Measurements from ENCODE around the gene HSD17B4. TPM values are rescaled to one million over a fixed set of nuclear protein-coding genes. Genes with fewer than 3 reads are reported as not detected.
"Not testable (repeated sequence)": the region's sequence is repeated elsewhere in the genome, so short reads cannot be mapped to it uniquely, and the experiment has no call there.

Gene HSD17B4
- total RNA-seq, 1 donor from 2014 or later = 87.7 TPM

GRCh38 chr5:119432674-119433237 lies 19.5 kb upstream of the HSD17B4 start:
- intact Hi-C loops (cut with micrococcal nuclease) = not testable (repeated sequence)

- intact Hi-C loops (cut with micrococcal nuclease) = loop anchor here (1.0 kb wide), 4 partner anchors 23 to 447 kb away; partner anchors contain the start of genes DMXL1 and DTWD2
Observed at GRCh38 chr5:119435436-119436132, 16.7 kb upstream of the HSD17B4 start.

DNA sequence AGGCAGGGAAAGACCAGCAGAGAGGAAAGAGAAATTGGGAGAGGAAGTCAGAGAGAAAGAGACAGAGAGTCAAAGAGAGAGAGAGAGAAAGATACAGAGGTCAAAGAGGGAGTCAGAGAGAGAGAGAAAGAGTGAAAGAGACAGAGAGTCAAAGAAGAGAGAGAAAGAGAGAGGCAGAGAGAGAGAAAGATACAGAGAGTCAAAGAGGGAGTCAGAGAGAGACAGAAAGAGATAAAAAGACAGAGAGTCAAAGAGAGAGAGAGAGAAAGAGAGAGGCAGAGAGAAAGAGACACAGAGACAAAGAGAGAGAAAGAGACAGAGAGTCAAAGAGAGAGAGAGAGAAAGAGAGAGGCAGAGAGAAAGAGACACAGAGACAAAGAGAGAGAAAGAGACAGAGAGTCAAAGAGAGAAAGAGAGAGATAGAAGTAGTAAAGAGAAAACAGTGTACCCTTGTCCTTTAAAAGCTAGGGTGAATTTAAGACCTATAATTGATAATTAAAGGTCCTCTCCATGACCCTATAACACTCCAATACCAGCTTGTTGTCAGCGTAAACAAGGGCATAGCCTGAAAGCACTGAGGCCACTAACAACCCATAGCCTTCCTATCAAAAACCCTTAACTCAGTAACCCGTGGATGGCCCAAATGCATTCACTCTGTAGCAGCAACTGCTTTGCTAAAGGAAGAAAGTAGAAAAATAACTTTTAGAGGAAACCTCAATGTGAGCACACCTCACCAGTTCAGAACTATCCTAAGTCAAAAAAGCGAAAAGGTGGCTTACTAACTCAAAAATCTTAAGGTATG lies 14.3 kb upstream of the HSD17B4 start:
- intact Hi-C loops (cut with micrococcal nuclease) = not testable (repeated sequence)

DNA sequence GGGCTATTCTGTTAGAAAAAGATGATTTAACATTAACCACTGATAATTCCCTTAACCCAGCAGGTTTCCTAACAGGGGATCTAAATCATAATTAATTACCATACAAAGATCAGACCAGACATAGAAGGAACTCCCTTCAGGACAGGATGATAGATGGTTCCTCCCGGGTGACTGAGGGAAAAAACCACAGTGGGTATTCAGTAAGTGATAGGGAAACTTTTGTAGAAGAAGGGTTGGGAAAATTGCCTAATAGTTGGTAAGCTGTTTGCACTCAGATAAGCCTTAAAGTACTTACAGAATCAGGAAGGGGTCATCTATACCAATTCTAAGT lies 13.7 kb upstream of the HSD17B4 start:
- intact Hi-C loops (cut with micrococcal nuclease) = not testable (repeated sequence)

DNA sequence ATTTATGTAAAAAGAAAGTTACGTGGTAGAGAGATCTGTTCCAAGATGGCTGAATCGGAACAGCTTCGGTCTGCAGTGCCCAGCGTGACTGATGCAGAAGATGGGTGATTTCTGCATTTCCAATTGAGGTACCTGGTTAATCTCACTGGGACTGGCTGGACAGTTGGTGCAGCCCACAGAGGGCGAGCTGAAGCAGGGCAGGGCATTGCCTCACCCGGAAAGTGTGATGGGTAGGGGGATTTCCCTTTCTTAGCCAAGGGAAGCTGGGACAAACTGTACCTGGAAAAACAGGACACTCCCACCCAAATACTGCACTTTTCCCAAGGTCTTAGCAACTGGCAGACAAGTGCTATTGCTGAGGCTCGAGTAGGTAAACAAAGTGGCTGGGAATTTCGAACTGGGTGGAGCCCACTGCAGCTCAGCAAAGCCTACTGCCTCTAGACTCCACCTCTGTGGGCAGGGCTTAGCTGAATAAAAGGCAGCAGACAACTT lies 13.1 kb upstream of the HSD17B4 start:
- intact Hi-C loops (cut with micrococcal nuclease) = no loop called here

DNA sequence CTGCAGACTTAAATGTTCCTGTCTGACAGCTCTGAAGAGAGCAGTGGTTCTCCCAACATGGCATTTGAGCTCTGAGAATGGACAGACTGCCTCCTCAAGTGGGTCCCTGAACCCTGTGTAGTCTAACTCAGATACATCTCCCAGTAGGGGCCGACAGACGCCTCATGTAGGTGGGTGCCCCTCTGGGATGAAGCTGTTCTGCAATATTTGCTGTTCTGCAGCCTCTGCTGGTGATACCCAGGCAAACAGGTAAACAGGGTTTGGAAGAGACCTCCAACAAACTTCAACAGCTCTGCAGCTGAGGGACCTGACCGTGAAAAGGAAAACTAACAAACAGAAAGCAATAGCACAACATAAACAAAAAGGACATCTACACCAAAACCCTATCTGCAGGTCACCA lies 12.7 kb upstream of the HSD17B4 start:
- intact Hi-C loops (cut with micrococcal nuclease) = not testable (repeated sequence)

DNA sequence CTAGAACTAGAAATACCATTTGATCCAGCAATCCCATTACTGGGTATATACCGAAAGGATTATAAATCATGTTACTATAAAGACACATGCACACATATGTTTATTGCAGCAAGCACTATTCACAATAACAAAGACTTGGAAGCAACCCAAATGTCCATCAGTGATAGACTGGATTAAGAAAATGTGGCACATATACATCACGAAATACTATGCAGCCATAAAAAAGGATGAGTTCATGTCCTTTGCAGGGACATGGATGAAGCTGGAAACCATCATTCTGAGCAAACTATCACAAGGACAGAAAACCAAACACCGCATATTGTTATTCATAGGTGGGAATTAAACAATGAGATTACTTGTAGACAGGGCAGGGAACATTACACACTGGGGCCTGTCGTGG lies 7.7 kb upstream of the HSD17B4 start:
- intact Hi-C loops (cut with micrococcal nuclease) = not testable (repeated sequence)

GRCh38 chr5:119445544-119445943 lies 6.8 kb upstream of the HSD17B4 start:
- intact Hi-C loops (cut with micrococcal nuclease) = no loop called here

GRCh38 chr5:119449882-119450281 lies 2.4 kb upstream of the HSD17B4 start:
- intact Hi-C loops (cut with micrococcal nuclease) = loop anchor here (5.0 kb wide), 2 partner anchors 143 to 1007 kb away; no protein-coding TSS in a partner anchor

GRCh38 chr5:119450627-119451026 lies 1.7 kb upstream of the HSD17B4 start:
- intact Hi-C loops (cut with micrococcal nuclease) = loop anchor here (5.0 kb wide), 2 partner anchors 143 to 1007 kb away; no protein-coding TSS in a partner anchor

DNA sequence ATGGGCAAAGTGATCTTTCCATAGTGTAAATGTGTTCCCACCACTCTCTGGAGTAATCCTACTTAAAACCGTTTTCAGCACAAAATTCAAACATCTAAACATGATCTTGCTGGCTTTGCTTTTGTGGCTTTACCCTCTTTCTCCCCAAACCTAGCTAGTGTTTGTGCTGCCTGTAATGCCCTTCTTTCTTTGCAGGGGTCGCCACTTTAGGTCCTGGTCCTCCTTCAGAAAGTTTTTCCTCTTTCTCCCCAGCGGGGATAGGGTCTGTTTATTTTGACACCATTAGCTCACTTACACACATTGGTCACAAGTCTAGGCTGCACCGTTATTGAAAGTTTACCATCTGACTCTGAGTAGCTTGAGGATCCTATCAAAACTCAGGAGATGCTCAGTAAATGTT lies 736 bp upstream of the HSD17B4 start:
- intact Hi-C loops (cut with micrococcal nuclease) = loop anchor here (5.0 kb wide), 2 partner anchors 144 to 1006 kb away; no protein-coding TSS in a partner anchor

DNA sequence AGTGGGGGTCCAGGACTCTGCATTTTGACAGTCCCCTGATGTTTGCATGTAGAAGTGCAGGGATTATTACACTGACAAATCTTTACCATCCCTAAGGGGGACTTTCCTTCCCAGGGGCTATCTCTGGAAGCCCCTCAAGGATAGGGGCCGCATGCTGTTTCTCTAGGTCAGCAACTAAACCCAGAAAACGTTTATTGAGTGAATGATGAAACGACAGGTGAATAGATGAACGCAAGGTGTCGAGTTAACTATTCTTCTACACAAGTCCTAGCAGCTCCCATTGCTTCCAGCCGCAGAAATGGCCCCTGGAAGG lies 281 bp upstream of the HSD17B4 start:
- intact Hi-C loops (cut with micrococcal nuclease) = loop anchor here (1.0 to 5.0 kb wide), 7 partner anchors 39 to 1005 kb away; partner anchors contain the start of gene DTWD2

- intact Hi-C loops (cut with micrococcal nuclease) = loop anchor here (2.0 to 5.0 kb wide), 3 partner anchors 40 to 1004 kb away; no protein-coding TSS in a partner anchor
Observed at GRCh38 chr5:119453040-119453373, 710 bp downstream of the HSD17B4 start.

- intact Hi-C loops (cut with micrococcal nuclease) = loop anchor here (5.0 kb wide), 2 partner anchors 147 to 1003 kb away; no protein-coding TSS in a partner anchor
Observed at GRCh38 chr5:119454171-119454570, 1.9 kb downstream of the HSD17B4 start.

- intact Hi-C loops (cut with micrococcal nuclease) = no loop called here
Observed at GRCh38 chr5:119458911-119459632, 6.8 kb downstream of the HSD17B4 start.

- intact Hi-C loops (cut with micrococcal nuclease) = no loop called here
Observed at GRCh38 chr5:119465640-119466039, 13.3 kb downstream of the HSD17B4 start.

DNA sequence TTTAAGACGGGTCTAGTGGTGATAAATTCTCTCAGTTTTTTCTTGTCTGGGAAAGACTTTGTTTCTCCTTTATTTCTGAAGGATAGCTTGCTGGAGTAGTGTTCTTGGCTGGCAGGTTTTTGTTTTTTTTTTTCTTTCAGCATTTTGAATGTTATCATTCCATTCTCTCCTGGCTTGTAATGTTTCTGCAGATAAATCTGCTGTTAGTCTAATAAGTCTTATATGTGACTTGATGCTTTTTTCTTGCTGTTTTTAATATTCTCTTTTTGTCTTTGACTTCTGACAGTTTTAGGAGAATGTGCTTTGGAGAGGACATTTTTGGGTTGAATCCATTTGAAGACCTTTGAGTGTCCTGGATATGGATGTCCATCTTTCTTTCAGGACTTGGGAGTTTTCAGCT lies 16.0 kb downstream of the HSD17B4 start:
- intact Hi-C loops (cut with micrococcal nuclease) = no loop called here

GRCh38 chr5:119470105-119470763 lies 17.9 kb downstream of the HSD17B4 start:
- intact Hi-C loops (cut with micrococcal nuclease) = loop anchor here (5.0 kb wide), 1 partner anchor 1332 kb away; no protein-coding TSS in a partner anchor

DNA sequence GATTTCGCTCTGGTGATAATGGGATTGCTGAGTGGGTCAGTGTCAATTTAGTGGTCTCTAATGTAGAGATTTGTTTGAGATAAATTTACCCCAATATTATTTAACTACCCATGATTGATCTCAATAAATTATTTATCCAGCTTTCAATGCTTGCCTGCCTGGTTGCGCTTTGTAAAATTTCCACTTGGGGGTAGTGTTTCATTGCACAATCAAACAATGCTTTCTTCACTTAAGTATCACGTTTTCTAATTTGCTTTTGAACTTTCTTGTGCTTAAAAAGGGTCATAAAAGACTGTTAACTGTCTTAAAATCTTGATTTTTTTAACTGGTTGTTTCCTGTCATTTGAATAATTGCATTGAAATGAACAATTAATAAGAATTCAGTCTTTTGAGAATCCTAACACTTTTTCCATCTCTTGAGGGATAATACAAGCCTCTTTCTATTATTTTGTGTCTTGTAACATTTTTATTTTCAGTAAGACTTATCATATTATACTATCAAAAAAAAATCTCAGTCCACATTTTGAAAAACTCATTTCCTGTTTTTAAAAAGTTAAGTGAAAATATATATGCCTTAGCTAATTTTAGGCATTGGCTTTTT lies 18.7 kb downstream of the HSD17B4 start:
- intact Hi-C loops (cut with micrococcal nuclease) = loop anchor here (1.0 to 5.0 kb wide), 3 partner anchors 273 to 1331 kb away; no protein-coding TSS in a partner anchor

GRCh38 chr5:119473241-119473640 lies 20.9 kb downstream of the HSD17B4 start:
- intact Hi-C loops (cut with micrococcal nuclease) = loop anchor here (5.0 kb wide), 1 partner anchor 1329 kb away; no protein-coding TSS in a partner anchor
